PC-3 (cell line): ENCODE data around the gene GRAMD2A. TPM values are rescaled to one million over a fixed set of nuclear protein-coding genes. Genes with fewer than 3 reads are reported as not detected.

ENCODE experiments used
- ATAC-seq: fragments of 200-7000 bp; cut with Tn5 transposase; 2 replicates; pipeline ENCODE4 v1.9.1; 2020; ENCODE audit warnings: mild to moderate bottlenecking, moderate library complexity
- BruUV-seq: library from RNA; stranded (reverse); fragments of 400-500 nt; replicated peaks from 2 replicates; lab custom pipeline; 2021; lab: Mats Ljungman, UMichigan
- CTCF ChIA-PET: fragments of 300-600 bp; sonication (Branson Sonifier 250); formaldehyde crosslinking; loops from one replicate; lab custom pipeline; 2022; ENCODE audit warnings: antibody characterized with exemption; lab: Charles Lee
- POLR2A ChIA-PET: fragments of 300-600 bp; sonication (Branson Sonifier 250); formaldehyde crosslinking; loops from one replicate; lab custom pipeline; 2022; ENCODE audit warnings: antibody characterized with exemption; ENCODE audit not compliant: unreplicated experiment; lab: Charles Lee
- DNase-seq: peaks from one replicate; pipeline ENCODE4 v3.0.0-alpha.2; 2015
- H2AFZ ChIP-seq: fragments of 300-600 bp; sonication (generic); 2 replicates; pipeline ENCODE4 v1.6.0; 2016; ENCODE audit warnings: antibody characterized with exemption, low read length
- H3F3A ChIP-seq: fragments of 300-600 bp; sonication (generic); one replicate; pipeline ENCODE4 v1.6.0; 2017; ENCODE audit warnings: antibody characterized with exemption, low read length, control low read depth, mild to moderate bottlenecking; ENCODE audit not compliant: unreplicated experiment
- H3K27ac ChIP-seq: fragments of 300-600 bp; sonication (generic); 2 replicates; pipeline ENCODE4 v1.5.1; 2016; ENCODE audit warnings: mild to moderate bottlenecking, low read length
- H3K27me3 ChIP-seq: fragments of 300-600 bp; sonication (generic); 2 replicates; pipeline ENCODE4 v1.6.1; 2016; ENCODE audit warnings: low read length, mixed read lengths
- H3K36me3 ChIP-seq: fragments of 300-600 bp; sonication (generic); 2 replicates; pipeline ENCODE4 v1.6.1; 2016; ENCODE audit warnings: low read depth, mixed run types, low read length, mixed read lengths
- H3K4me1 ChIP-seq: fragments of 300-600 bp; sonication (generic); 2 replicates; pipeline ENCODE4 v1.5.1; 2016; ENCODE audit warnings: low read length; ENCODE audit not compliant: insufficient read depth
- H3K4me2 ChIP-seq: fragments of 300-600 bp; sonication (generic); 2 replicates; pipeline ENCODE4 v1.6.0; 2016; ENCODE audit warnings: low read length
- H3K4me3 ChIP-seq: fragments of 300-600 bp; sonication (generic); 2 replicates; pipeline ENCODE4 v1.5.1; 2016; ENCODE audit warnings: mild to moderate bottlenecking, low read length, mixed read lengths
- H3K79me2 ChIP-seq: fragments of 300-600 bp; sonication (generic); 2 replicates; pipeline ENCODE4 v1.6.1; 2017; ENCODE audit warnings: low read length, mixed read lengths
- H3K9ac ChIP-seq: fragments of 300-600 bp; sonication (generic); 2 replicates; pipeline ENCODE4 v1.6.0; 2016; ENCODE audit warnings: mild to moderate bottlenecking, low read length
- H3K9me2 ChIP-seq: fragments of 300-600 bp; sonication (generic); replicated peaks from 2 replicates; pipeline ENCODE4 v1.6.1; 2016; ENCODE audit warnings: mixed run types, low read length, mixed read lengths
- H3K9me3 ChIP-seq: fragments of 300-600 bp; sonication (generic); 2 replicates; pipeline ENCODE4 v1.6.1; 2016; ENCODE audit warnings: low read length, mixed read lengths
- H4K20me1 ChIP-seq: fragments of 300-600 bp; sonication (generic); 2 replicates; pipeline ENCODE4 v1.6.1; 2016; ENCODE audit warnings: low read length, mixed read lengths
- EZH2 ChIP-seq: fragments of 300-600 bp; sonication (generic); IDR thresholded peaks from one replicate; pipeline ENCODE4 v1.6.1; 2017; ENCODE audit warnings: antibody characterized with exemption, mild to moderate bottlenecking, low read length; ENCODE audit not compliant: unreplicated experiment
- EZH2phosphoT487 ChIP-seq: fragments of 300-600 bp; sonication (generic); IDR thresholded peaks from 2 replicates; pipeline ENCODE4 v1.6.1; 2018; ENCODE audit warnings: mild to moderate bottlenecking, antibody characterized with exemption, low read length, borderline replicate concordance
- intact Hi-C: fragments of 100-400 bp; cut with micrococcal nuclease; formaldehyde crosslinking; loops from 2 replicates; pipeline ENCODE4 v1.9.0; 2023
- total RNA-seq: library from RNA; depleted of rRNA; stranded (reverse); fragments of >200 nt; gene quantifications from 2 replicates; pipeline ENCODE4 v1.2.3, GENCODE V29; 2014
- TF ChIP-seq, protein P1 (sequence below): fragments of 300-600 bp; sonication (generic); conservative IDR thresholded peaks from 2 replicates; pipeline ENCODE4 v1.5.1; 2017; ENCODE audit warnings: antibody characterized with exemption, low read depth, mild to moderate bottlenecking, low read length

The GRAMD2A gene
- total RNA-seq, 1 experiment from 2014 or later = 0.07 TPM

DNA sequence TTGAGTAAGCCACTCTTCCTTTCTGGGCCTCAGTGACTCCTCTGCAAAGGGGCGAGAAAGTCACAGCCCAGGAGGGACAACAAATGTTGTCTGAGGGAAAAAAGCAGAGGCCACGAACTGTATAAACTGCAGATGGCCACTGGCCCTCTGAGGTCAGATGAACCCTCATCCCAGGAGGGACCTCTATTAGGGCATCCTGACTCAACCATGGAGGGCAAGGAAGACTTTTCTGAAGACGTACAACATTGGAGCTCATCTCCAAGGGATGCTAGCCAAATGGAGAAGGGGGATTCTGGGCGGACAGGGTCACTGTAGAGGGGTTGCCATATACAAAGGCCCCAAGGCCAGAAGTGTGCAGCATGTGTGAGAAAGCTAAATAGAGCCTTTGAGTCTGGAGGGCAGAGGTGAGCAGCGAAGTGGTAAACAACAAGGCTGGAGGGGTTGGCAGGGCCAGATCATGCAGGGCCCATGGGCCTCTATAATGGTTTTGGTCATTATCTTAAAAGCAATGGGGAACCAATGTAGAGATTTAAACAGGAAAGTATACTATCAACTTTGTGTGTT lies 16.7 kb downstream of the GRAMD2A start:
- TF ChIP-seq EZH2 = no peak
- TF ChIP-seq, protein P1, sequence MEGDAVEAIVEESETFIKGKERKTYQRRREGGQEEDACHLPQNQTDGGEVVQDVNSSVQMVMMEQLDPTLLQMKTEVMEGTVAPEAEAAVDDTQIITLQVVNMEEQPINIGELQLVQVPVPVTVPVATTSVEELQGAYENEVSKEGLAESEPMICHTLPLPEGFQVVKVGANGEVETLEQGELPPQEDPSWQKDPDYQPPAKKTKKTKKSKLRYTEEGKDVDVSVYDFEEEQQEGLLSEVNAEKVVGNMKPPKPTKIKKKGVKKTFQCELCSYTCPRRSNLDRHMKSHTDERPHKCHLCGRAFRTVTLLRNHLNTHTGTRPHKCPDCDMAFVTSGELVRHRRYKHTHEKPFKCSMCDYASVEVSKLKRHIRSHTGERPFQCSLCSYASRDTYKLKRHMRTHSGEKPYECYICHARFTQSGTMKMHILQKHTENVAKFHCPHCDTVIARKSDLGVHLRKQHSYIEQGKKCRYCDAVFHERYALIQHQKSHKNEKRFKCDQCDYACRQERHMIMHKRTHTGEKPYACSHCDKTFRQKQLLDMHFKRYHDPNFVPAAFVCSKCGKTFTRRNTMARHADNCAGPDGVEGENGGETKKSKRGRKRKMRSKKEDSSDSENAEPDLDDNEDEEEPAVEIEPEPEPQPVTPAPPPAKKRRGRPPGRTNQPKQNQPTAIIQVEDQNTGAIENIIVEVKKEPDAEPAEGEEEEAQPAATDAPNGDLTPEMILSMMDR = no peak
- TF ChIP-seq EZH2phosphoT487 = no peak
- no peaks in the 10 kb centered on the region for H3K36me3 ChIP-seq
- ChIA-PET POLR2A (no interaction called here), CTCF (no interaction called here)
- H3F3A ChIP-seq = no peaks in the 10 kb centered on the region
- no peak overlapping the region for H3K27ac ChIP-seq
- intact Hi-C loops = no loop called here
- no peak overlapping the region for H3K4me2 ChIP-seq
- DNase-seq (no peak), ATAC-seq (no peak)
- H3K27me3 ChIP-seq = no peaks in the 10 kb centered on the region
- H3K4me1 ChIP-seq = peaks cover 11% of the 10 kb centered on the region; the same call in 1 of the 2 replicates
- BruUV-seq = no TSS peak
- H3K9me3 ChIP-seq = no peaks in the 10 kb centered on the region
- no peak overlapping the region for H2AFZ ChIP-seq
- H3K4me3 ChIP-seq = no peak overlapping the region
- H4K20me1 ChIP-seq = no peaks in the 10 kb centered on the region
- no peak overlapping the region for H3K9ac ChIP-seq
- no peaks in the 10 kb centered on the region for H3K9me2 ChIP-seq
- H3K79me2 ChIP-seq = no peaks in the 10 kb centered on the region

DNA sequence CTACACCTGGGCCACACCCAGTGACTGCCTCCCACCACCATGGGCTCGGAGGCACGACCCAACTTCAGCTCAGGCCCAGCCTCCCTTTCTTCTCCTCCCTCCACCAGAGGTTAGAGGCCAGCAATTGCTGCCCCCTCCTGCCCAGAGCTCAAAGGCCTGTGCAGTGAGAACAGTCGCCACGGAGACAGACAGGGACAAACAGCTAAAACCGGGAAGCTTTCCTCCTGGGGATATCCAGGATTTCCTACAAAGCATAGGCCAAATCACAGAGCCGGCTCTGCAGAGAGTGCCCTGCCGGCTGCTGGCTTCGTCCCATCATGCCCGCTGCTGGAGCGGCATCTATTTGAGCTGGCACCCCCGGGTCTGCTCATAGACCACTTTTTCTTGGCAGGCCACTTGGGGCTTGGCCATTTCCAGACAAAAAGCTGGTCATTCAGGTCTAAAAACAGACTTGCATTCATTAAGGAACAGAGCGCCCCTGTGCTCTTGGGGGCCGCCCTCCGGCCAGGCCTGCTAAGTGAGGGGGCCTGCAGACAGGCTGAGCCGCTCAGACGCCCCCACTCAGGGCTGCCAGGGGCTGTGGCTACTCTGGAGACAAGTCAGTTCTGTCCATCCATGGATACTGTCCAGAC lies 17.5 kb downstream of the GRAMD2A start:
- H3K4me1 ChIP-seq = peaks cover 11% of the 10 kb centered on the region; the same call in 1 of the 2 replicates
- ChIA-PET CTCF (no interaction called here), POLR2A (no interaction called here)
- H3K4me2 ChIP-seq = no peak overlapping the region
- H3F3A ChIP-seq = no peaks in the 10 kb centered on the region
- DNase-seq = no peak
- no peaks in the 10 kb centered on the region for H3K27me3 ChIP-seq
- no TSS peak for BruUV-seq
- intact Hi-C loops = no loop called here
- no peak overlapping the region for H3K4me3 ChIP-seq
- no peaks in the 10 kb centered on the region for H3K79me2 ChIP-seq
- H3K36me3 ChIP-seq = no peaks in the 10 kb centered on the region
- H3K9me2 ChIP-seq = no peaks in the 10 kb centered on the region
- TF ChIP-seq EZH2phosphoT487 = no peak
- TF ChIP-seq, protein P1 = no peak
- TF ChIP-seq EZH2 = no peak
- H3K27ac ChIP-seq = no peak overlapping the region
- no peaks in the 10 kb centered on the region for H3K9me3 ChIP-seq
- no peak overlapping the region for H2AFZ ChIP-seq
- no peaks in the 10 kb centered on the region for H4K20me1 ChIP-seq
- H3K9ac ChIP-seq = no peak overlapping the region
- ATAC-seq = no peak

DNA sequence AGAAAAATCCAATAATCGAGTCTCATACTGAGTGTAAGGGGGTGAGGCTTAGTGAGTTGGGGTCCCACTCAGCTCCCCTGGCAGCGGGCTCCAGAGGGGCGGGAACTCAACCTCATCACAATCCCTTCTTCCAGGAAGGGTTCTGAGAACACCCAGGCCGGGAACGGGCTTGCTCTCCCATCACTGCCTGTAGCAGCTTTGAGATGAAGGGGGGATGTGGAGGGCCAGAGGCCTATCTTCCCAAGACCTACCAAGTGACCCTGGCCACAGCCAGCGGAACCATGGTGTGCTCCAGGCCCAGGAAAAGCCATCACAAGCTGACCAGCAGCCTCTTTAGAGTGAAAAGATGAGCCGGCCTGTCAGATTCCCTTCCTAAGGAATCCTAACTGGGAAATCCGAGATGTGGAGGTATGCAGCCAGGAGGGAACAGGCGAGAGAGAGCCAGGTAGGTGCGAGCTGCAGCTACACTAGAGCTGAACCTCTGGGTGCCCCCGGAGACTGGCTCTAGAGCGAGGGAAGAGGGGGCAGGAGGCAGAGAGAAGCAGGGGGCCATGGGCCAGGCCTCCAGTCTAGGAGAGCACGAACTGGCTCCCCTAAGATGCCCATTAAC lies 18.5 kb downstream of the GRAMD2A start:
- ChIA-PET CTCF (no interaction called here), POLR2A (no interaction called here)
- Histone ChIP-seq H3K27me3 (no peaks in the 10 kb centered on the region), H4K20me1 (no peaks in the 10 kb centered on the region), H3K4me3 (no peak overlapping the region), H3K4me1 (peaks cover 5% of the 10 kb centered on the region; the same call in 1 of the 2 replicates), H3F3A (no peaks in the 10 kb centered on the region), H3K4me2 (no peak overlapping the region), H3K9me3 (no peaks in the 10 kb centered on the region), H3K9me2 (no peaks in the 10 kb centered on the region), H3K36me3 (no peaks in the 10 kb centered on the region), H3K9ac (no peak overlapping the region), H2AFZ (no peak overlapping the region), H3K79me2 (no peaks in the 10 kb centered on the region), H3K27ac (no peak overlapping the region)
- intact Hi-C loops = no loop called here
- ATAC-seq (no peak), DNase-seq (no peak)
- no TSS peak for BruUV-seq
- TF ChIP-seq EZH2 (no peak), EZH2phosphoT487 (no peak)
- TF ChIP-seq, protein P1 = no peak
